ENCODE measurements around the gene DIPK1A.

Gene DIPK1A

DNA sequence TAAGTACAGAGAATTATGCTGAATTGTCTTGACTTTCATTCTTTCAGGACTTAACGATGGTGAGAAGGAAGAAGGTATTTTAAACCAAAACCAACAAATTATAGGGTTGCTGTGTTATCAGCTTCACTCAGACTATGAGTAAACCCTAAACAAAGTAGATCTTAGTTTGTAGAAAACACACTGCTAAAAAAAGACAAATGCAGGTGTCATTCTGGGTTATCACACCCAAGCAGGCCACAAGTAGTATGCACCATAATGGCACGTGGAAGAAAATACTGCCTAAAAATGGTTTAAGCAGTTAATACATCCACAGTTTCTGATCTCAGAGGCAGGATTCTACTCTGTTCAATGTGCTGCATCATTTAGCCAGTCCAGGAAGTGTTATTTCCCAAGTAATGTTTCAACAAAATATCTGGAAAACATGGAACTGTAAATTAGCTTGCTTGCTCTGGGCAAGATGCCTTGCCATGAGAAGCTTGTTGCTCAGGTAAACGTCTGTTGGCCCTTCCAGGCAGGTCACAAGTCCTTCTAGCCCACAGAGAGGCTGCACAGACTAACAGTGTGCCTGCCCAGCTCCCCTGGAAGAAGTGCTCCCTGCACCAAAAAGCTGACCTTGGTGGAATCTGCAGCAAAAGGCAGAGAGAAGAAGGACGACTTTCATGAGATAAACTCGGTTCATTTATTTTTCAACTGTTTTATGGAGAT, 4.1 kb downstream of the DIPK1A start:
- H3K27ac ChIP-seq = no peak overlapping the region
- ChIA-PET CTCF (interaction anchor here (0.5 to 0.9 kb wide), 2 partner anchors 15 to 98 kb away, joined by 3 to 4 read pairs; no protein-coding TSS in a partner anchor), POLR2A (ENCODE audit: low non-redundant PET) (no interaction called here)
- no peak for DNase-seq (ENCODE audit: low spot score)
- TF ChIP-seq CTCF (conservative IDR thresholded peaks at IDR 0.05; ENCODE audit: low read depth) = no peak

- ChIA-PET POLR2A (ENCODE audit: low non-redundant PET) (no interaction called here), CTCF (interaction anchor here (0.5 kb wide), 1 partner anchor 16 kb away, joined by 4 read pairs; no protein-coding TSS in a partner anchor)
- DNase-seq (ENCODE audit: low spot score) = no peak
- H3K27ac ChIP-seq = no peak overlapping the region
- no peak for TF ChIP-seq CTCF (conservative IDR thresholded peaks at IDR 0.05; ENCODE audit: low read depth)
Observed at GRCh38 chr1:92956254-92957029, 4.8 kb downstream of the DIPK1A start.

GRCh38 chr1:92953491-92953890, 7.8 kb downstream of the DIPK1A start:
- POLR2A ChIA-PET (ENCODE audit: low non-redundant PET) = no interaction called here
- CTCF ChIA-PET = interaction anchor here (0.7 kb wide), 1 partner anchor 212 kb away, joined by 3 read pairs; no protein-coding TSS in a partner anchor
- H3K27ac ChIP-seq = no peak overlapping the region

DNA sequence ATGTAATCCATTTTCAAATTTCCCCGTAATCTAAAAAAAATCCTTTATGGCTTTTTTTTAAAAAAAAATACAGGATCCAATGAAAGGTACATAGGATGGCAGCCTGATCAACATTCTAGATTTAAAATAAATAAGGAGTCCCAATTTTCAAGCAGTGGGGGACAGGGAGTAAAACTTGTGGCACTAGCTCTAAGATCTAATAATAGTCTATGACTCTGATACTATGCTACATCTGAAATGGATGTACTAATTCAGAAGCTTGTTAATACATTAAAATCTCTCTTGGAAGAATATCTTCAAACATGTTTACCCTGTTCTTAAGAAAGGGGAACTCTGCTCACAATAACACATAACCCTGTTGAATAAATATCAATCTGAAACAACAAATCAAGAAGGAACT, 8.5 kb downstream of the DIPK1A start:
- ChIA-PET CTCF (no interaction called here), POLR2A (ENCODE audit: low non-redundant PET) (no interaction called here)
- no peak overlapping the region for H3K27ac ChIP-seq
- TF ChIP-seq CTCF (conservative IDR thresholded peaks at IDR 0.05; ENCODE audit: low read depth) = no peak
- DNase-seq (ENCODE audit: low spot score) = no peak

More at GRCh38 chr1:92953491-92953890, 7.8 kb downstream of the DIPK1A start:
- TF ChIP-seq CTCF (conservative IDR thresholded peaks at IDR 0.05; ENCODE audit: low read depth) = no peak
- DNase-seq (ENCODE audit: low spot score) = no peak

DNA sequence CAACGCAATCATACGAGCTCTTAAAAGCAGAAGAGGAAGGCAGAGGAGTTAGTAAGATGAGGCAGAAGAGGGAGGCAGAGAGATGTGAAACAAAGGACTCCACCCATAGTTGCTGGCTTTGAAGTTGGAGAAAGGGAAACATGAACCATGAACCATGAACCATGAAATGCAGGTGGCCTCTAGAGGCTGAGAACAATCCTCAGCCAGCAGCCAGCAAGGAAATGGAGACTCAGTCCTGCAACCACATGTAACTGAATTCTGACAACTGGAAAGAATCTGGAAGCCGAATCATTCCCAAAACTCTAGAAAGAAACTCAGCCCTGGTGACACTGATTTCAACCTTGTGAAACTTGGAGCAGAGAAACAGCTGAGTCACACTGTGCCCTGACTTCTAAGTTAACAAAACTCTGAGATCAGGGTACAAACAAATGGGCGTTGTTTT, 10.1 kb downstream of the DIPK1A start:
- H3K27ac ChIP-seq = no peak overlapping the region
- ChIA-PET POLR2A (ENCODE audit: low non-redundant PET) (no interaction called here), CTCF (no interaction called here)
- DNase-seq (ENCODE audit: low spot score) = no peak
- TF ChIP-seq CTCF (conservative IDR thresholded peaks at IDR 0.05; ENCODE audit: low read depth) = no peak

GRCh38 chr1:92949937-92950817, 11.1 kb downstream of the DIPK1A start:
- ChIA-PET POLR2A (ENCODE audit: low non-redundant PET) (no interaction called here), CTCF (interaction anchor here (0.8 kb wide), 1 partner anchor 10 kb away, joined by 6 read pairs; no protein-coding TSS in a partner anchor)
- peak; percentile 59 for DNase-seq (ENCODE audit: low spot score)
- no peak for TF ChIP-seq CTCF (conservative IDR thresholded peaks at IDR 0.05; ENCODE audit: low read depth)
- H3K27ac ChIP-seq = no peak overlapping the region
